GM23248 (cell line): Measurements from ENCODE around the gene ARMC3.

Experiments
- EZH2 ChIP-seq: fragments of 200-600 bp; sonication (generic); IDR thresholded peaks from 2 replicates; pipeline ENCODE4 v1.6.1; 2018; ENCODE audit warnings: antibody characterized with exemption, mild to moderate bottlenecking; ENCODE audit not compliant: insufficient read depth, poor library complexity, severe bottlenecking
- EZH2phosphoT487 ChIP-seq: fragments of 200-600 bp; sonication (generic); IDR thresholded peaks from 2 replicates; pipeline ENCODE4 v1.6.1; 2018; ENCODE audit warnings: antibody characterized with exemption, moderate library complexity, mild to moderate bottlenecking, low read depth; ENCODE audit not compliant: insufficient read depth

- no peak for TF ChIP-seq EZH2
- TF ChIP-seq EZH2phosphoT487, result no peak
Observed at GRCh38 chr10:22993314-22993713, 65.5 kb downstream of the ARMC3 start.
